GM12801 (cell line): Measurements from ENCODE around the gene SLC5A11.

ENCODE experiments used
- TF ChIP-seq, protein P1 (sequence below): IDR thresholded peaks from one replicate; pipeline ENCODE4 v1.5.1; 2011; ENCODE audit warnings: control low read depth; ENCODE audit not compliant: insufficient read length; ENCODE audit errors: extremely low read depth

SLC5A11 gene

DNA sequence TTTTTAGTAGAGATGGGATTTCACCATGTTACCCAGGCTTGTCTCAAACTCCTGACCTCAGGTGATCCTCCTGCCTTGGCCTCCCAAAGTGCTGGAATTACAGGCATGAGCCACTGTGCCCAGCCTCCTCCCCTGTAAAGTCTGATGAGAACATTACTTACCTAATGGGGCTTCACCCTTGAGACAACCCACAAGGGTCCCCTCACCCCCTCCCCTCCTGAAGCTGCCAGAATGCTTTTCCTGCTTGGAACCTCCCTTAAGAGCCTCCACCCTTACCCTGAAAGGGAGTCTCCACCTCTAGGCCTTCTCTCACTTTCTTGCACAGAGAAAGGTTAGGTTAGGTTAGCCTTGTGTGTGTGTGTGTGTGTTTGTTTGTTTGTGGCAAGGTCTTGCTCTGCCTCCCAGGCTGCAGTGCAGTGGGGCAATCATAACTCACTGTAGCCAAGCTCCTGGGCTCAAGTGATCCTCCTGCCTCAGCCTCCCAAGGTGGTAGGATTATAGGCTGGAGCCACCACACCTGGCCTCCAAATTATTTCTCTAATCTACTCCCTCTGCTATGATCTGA lies 8.9 kb downstream of the SLC5A11 start:
- TF ChIP-seq, protein P1, sequence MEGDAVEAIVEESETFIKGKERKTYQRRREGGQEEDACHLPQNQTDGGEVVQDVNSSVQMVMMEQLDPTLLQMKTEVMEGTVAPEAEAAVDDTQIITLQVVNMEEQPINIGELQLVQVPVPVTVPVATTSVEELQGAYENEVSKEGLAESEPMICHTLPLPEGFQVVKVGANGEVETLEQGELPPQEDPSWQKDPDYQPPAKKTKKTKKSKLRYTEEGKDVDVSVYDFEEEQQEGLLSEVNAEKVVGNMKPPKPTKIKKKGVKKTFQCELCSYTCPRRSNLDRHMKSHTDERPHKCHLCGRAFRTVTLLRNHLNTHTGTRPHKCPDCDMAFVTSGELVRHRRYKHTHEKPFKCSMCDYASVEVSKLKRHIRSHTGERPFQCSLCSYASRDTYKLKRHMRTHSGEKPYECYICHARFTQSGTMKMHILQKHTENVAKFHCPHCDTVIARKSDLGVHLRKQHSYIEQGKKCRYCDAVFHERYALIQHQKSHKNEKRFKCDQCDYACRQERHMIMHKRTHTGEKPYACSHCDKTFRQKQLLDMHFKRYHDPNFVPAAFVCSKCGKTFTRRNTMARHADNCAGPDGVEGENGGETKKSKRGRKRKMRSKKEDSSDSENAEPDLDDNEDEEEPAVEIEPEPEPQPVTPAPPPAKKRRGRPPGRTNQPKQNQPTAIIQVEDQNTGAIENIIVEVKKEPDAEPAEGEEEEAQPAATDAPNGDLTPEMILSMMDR: no peak

DNA sequence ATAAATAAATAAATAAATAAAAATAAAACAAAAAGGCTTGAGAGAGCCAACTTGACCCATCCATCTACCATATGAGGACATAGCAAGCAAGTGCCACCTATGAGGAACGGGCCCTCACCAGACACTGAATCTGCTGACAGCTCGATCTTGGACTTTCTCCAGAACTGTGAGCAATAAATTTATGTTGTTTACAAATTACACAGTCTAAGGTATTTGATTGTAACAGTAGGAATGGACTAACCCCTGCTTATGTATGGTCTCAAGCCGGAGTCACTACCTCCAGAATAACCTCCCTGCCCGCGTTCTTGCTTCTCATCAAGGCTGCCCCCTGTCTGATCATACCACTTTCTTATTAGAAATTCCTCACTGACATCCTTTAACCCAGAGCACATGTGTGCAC lies 9.9 kb downstream of the SLC5A11 start:
- TF ChIP-seq, protein P1: no peak

DNA sequence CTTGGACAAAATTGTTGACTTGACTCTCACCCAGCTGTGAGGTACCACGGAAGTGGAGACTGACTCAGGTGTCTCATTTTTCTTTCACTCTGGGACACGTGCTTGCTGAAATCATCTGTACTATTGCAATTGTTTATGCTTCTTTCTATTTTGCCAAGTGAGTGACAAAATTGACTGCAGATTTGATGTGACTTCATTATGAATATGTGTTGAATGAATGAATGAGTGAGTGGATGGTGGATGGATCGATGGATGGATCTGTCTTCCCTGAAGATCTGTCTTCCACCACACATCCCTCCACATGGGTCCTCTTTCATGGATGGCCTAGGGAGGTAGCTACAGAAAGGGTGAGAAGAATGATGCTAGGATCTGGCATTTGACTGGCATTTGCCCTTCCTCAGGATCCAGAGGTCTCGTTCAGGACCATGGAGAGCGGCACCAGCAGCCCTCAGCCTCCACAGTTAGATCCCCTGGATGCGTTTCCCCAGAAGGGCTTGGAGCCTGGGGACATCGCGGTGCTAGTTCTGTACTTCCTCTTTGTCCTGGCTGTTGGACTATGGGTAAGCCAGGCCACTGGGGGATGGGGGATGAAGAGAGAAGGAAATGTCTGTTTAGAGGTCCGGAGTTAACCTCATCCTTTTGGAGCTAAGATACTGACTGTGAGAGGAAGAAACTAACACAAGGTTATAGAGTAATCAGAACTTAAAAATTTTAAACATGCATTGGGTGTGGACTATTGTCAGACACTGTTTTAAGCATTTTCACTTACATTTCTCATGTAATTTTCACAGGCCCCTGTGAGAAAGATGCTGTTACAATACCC lies 12.7 kb downstream of the SLC5A11 start:
- TF ChIP-seq, protein P1: no peak

DNA sequence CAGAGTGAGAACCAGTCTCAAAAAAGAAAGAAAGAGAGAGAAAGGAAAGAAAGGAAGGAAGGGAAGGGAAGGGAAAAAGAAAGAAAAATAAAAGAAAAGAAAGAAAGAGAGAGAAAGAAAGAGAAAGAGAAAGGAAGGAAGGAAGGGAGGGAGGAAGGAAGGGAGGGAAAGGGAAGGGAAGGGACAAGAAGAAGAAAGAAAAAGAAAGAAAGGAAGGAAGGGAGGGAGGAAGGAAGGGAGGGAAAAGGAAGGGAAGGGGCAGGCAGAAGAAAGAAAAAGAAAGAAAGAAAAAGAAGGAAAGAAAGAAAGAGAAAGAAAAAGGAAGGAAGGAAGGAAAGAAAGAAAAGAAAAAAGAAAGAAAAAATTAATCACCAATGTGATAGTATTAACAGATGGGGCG lies 15.7 kb downstream of the SLC5A11 start:
- TF ChIP-seq, protein P1: no peak

DNA sequence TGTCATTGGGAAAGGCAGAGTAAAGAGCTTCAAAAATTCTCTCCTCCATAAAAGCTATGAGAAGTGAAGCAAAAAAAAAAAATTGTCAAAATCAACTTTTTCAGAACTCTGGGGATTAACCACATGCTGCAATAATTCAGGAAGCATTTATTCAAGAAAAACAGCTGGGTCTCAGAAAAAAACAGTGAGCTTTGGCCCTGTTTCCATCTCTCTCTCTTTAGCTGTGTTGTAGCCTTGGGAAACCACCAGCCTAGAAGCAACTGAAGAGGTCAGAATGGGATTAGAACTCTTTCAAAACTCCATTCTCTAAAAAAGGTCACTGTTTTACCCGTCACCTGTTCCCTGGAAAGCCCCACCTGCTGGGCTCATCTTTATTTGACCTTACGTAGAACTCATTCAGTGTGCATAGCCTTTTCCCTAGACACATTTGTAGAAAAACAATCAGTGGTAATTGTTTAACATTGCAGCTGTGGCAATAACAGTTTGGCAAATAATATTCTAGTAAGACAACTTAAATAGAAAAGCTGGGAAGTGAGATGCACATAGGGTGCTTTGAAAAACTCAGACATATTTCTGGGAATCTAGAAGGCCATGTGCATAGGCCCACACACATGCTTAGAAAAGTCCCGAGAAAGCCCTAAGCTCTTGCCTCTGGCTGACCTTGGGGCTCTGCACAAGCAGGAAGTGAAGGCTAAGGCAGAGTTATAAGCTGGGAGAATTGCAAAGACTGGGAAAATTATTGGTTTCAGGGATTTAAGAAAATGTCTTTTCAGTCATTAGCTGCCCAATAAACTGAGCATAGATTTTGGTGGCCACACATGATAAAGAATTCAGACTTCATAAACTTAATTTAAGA lies 18.0 kb downstream of the SLC5A11 start:
- TF ChIP-seq, protein P1: no peak

DNA sequence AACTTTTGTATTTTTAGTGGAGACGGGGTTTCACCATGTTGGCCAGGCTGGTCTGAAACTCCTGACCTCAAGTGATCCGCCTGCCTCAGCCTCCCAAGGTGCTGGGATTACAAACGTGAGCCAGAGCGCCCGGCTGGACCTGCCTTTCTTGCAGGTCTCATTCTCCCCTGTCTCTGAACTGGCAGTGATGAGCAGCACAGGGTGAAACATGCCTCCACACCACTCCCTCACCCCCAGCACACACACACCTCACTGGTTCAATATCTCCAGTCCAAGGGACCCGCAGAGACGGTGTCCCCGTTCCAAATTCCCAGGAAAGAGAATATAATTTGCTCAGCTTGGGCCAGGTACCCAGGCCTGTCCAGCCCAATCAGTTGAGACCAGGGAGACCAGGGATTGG lies 23.3 kb downstream of the SLC5A11 start:
- TF ChIP-seq, protein P1: no peak

DNA sequence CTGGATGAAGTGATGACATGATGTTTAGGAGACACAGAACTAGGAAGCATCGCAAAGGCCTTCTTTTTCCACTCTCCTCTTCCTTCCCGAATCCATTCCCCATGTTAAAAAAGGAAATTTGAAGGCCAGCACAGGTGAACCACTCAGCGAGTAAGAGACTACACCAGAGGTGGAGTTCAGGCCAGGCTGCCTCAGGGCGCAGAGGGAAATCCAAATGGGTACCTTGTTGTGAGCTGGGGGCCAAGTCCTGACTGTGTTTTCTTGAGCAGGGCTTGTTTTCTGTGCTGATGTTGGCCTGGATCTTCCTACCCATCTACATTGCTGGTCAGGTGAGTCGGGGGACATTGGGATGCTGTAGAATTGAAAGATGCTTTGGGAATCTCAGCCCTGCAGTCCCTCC lies 26.1 kb downstream of the SLC5A11 start:
- TF ChIP-seq, protein P1: no peak
